Measurements from ENCODE around the gene REEP6. TPM values are rescaled to one million over a fixed set of nuclear protein-coding genes. Genes with fewer than 3 reads are reported as not detected.

The REEP6 gene
- total RNA-seq, 3 donors from 2014 or later (not counting 1 experiment from before 2014, with no cell fraction given), result 3.9 to 5.0 (median 4.3) TPM

- ATAC-seq, result no peak
- WGBS (ENCODE audit: insufficient coverage), result 86% methylated on average over 37 of the region's 37 CpGs
These were observed 4.2 kb downstream of the REEP6 start for GRCh38 chr19:1495051-1495798.

GRCh38 chr19:1495799-1496713 lies 5.1 kb downstream of the REEP6 start:
- intact Hi-C loops (cut with micrococcal nuclease), result loop anchor here (10.0 kb wide), 1 partner anchor 221 kb away; the partner anchor contains the start of gene FAM174C

More at GRCh38 chr19:1495051-1495798, 4.2 kb downstream of the REEP6 start:
- intact Hi-C loops (cut with micrococcal nuclease), result loop anchor here (10.0 kb wide), 1 partner anchor 220 kb away; the partner anchor contains the start of gene FAM174C
- no peak overlapping the region for H3K27ac ChIP-seq (ENCODE audit: low read length)
- Mint-ChIP-seq H3K27me3 (ENCODE audit: low read depth in 2 of 2) (no peaks in the 10 kb centered on the region), H3K4me3 (no peak overlapping the region), H3K36me3 (no peaks in the 10 kb centered on the region), H3K9me3 (no peaks in the 10 kb centered on the region), H3K4me1 (peaks cover 10 to 12% of the 10 kb centered on the region in 2 donors), H3K27ac (no peak overlapping the region)
- no peaks in the 10 kb centered on the region for H3K36me3 ChIP-seq (ENCODE audit: control insufficient read depth, insufficient read depth, low read length)
- no peak overlapping the region for H3K4me3 ChIP-seq (ENCODE audit: low read length)
- TF ChIP-seq CTCF (IDR thresholded peaks at IDR 0.05), result no peak
- H3K27me3 ChIP-seq (ENCODE audit: control insufficient read depth, insufficient read depth, low read length), result no peaks in the 10 kb centered on the region
- no peak for DNase-seq
- no peaks in the 10 kb centered on the region for H3K9me3 ChIP-seq (ENCODE audit: control insufficient read depth, insufficient read depth, low read length)
- H3K4me1 ChIP-seq (ENCODE audit: control insufficient read depth, insufficient read depth, low read length), result peaks cover 8% of the 10 kb centered on the region

GRCh38 chr19:1496714-1497577 lies 6.0 kb downstream of the REEP6 start:
- H3K27ac ChIP-seq (ENCODE audit: low read length), result no peak overlapping the region
- H3K4me3 Mint-ChIP-seq, result no peak overlapping the region
- no peaks in the 10 kb centered on the region for H3K4me1 ChIP-seq (ENCODE audit: control insufficient read depth, insufficient read depth, low read length)
- ATAC-seq, result no peak
- no peaks in the 10 kb centered on the region for H3K36me3 ChIP-seq (ENCODE audit: control insufficient read depth, insufficient read depth, low read length)
- H3K4me1 Mint-ChIP-seq, result peaks cover 2% of the 10 kb centered on the region in 2 donors
- H3K36me3 Mint-ChIP-seq, result no peaks in the 10 kb centered on the region
- intact Hi-C loops (cut with micrococcal nuclease), result loop anchor here (10.0 kb wide), 1 partner anchor 222 kb away; the partner anchor contains the start of gene FAM174C
- no peaks in the 10 kb centered on the region for H3K9me3 Mint-ChIP-seq
- no peaks in the 10 kb centered on the region for H3K27me3 Mint-ChIP-seq (ENCODE audit: low read depth in 2 of 2)
- 82% methylated on average over 39 of the region's 39 CpGs for WGBS (ENCODE audit: insufficient coverage)
- no peaks in the 10 kb centered on the region for H3K9me3 ChIP-seq (ENCODE audit: control insufficient read depth, insufficient read depth, low read length)
- no peaks in the 10 kb centered on the region for H3K27me3 ChIP-seq (ENCODE audit: control insufficient read depth, insufficient read depth, low read length)
- no peak for TF ChIP-seq CTCF (IDR thresholded peaks at IDR 0.05)
- H3K27ac Mint-ChIP-seq, result no peak overlapping the region
- H3K4me3 ChIP-seq (ENCODE audit: low read length), result no peak overlapping the region
- DNase-seq, result no peak

More at GRCh38 chr19:1495799-1496713, 5.1 kb downstream of the REEP6 start:
- peaks cover 5 to 7% of the 10 kb centered on the region in 2 donors for H3K4me1 Mint-ChIP-seq
- ATAC-seq (no peak), DNase-seq (no peak)
- H3K4me3 Mint-ChIP-seq, result no peak overlapping the region
- no peak for TF ChIP-seq CTCF (IDR thresholded peaks at IDR 0.05)
- no peaks in the 10 kb centered on the region for H3K9me3 ChIP-seq (ENCODE audit: control insufficient read depth, insufficient read depth, low read length)
- H3K9me3 Mint-ChIP-seq, result no peaks in the 10 kb centered on the region
- H3K27me3 Mint-ChIP-seq (ENCODE audit: low read depth in 2 of 2), result no peaks in the 10 kb centered on the region
- H3K4me1 ChIP-seq (ENCODE audit: control insufficient read depth, insufficient read depth, low read length), result peaks cover 8% of the 10 kb centered on the region
- no peaks in the 10 kb centered on the region for H3K36me3 ChIP-seq (ENCODE audit: control insufficient read depth, insufficient read depth, low read length)
- H3K27me3 ChIP-seq (ENCODE audit: control insufficient read depth, insufficient read depth, low read length), result no peaks in the 10 kb centered on the region
- H3K36me3 Mint-ChIP-seq, result no peaks in the 10 kb centered on the region
- no peak overlapping the region for H3K4me3 ChIP-seq (ENCODE audit: low read length)
- WGBS (ENCODE audit: insufficient coverage), result 85% methylated on average over 40 of the region's 40 CpGs
- H3K27ac Mint-ChIP-seq, result no peak overlapping the region
- no peak overlapping the region for H3K27ac ChIP-seq (ENCODE audit: low read length)

Data from natural killer cell (primary cell).